GM12872 (cell line): ENCODE data around the gene ABLIM2.

Experiments
- TF ChIP-seq, protein P1 (sequence below): IDR thresholded peaks from 3 replicates; pipeline ENCODE4 v1.5.1; 2011; ENCODE audit warnings: low read depth, mild to moderate bottlenecking, low read length, moderate library complexity; ENCODE audit not compliant: insufficient read depth

The ABLIM2 gene

DNA sequence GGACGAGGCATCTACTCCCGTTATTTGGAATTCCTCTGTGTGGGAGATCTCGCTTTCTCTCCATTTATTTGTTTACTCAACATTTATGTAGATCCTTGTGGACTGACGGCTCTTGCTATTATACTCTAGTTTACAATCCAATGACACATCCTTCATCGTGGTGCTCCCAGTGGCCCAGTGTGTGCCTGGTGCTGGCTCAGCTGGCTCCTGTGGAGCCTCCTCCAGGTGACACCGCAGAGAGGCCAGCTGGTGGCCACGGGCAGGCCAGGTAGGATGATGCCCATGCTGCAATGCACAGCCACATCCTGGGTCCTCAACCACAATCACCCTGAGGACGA lies 134.9 kb downstream of the ABLIM2 start:
- TF ChIP-seq, protein P1, sequence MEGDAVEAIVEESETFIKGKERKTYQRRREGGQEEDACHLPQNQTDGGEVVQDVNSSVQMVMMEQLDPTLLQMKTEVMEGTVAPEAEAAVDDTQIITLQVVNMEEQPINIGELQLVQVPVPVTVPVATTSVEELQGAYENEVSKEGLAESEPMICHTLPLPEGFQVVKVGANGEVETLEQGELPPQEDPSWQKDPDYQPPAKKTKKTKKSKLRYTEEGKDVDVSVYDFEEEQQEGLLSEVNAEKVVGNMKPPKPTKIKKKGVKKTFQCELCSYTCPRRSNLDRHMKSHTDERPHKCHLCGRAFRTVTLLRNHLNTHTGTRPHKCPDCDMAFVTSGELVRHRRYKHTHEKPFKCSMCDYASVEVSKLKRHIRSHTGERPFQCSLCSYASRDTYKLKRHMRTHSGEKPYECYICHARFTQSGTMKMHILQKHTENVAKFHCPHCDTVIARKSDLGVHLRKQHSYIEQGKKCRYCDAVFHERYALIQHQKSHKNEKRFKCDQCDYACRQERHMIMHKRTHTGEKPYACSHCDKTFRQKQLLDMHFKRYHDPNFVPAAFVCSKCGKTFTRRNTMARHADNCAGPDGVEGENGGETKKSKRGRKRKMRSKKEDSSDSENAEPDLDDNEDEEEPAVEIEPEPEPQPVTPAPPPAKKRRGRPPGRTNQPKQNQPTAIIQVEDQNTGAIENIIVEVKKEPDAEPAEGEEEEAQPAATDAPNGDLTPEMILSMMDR: no peak

DNA sequence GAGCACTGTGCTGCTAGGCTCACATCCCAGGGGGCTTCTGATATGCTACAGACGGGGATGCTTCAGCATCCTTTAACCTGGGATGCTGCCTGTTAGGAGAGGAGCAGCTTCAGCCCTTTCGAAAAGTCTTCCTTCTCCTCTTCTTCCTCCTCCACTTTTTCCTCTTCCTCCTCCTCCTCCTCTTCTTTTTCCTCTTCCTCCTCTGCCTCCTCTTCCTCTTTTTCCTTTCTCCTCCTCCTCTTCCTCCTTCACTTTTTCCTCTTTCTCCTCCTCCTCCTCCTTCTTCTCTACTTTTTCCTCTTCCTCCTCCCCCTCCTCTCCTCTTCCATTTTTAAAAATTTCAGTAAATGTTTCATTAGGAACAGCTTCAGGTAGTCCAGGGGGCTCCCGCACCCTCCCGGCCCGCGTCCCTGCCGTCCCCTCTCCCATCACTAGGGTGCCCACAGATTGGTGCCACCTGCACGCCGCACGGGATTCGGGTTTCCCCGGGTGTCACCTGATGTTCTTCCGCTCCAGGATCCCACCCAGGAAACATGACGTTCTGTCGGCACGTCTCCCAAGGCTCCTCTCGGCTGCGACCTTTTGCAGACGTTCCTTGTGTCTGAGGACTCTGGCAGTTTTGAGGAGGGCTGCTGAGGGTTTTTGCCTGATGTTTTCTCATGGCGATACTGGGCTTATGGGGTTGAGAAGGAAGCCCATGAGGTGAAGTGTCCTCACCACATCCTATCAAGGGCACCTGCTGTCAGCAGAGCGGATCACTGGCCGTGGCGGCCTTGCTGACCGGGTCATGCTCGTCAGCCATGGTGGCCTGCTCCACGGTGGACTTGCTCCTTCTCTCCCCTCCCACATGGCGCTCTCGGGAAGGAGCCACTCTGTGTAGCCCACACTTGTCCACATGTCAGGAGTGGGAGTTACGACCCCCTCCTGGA lies 135.6 kb downstream of the ABLIM2 start:
- TF ChIP-seq, protein P1: no peak

DNA sequence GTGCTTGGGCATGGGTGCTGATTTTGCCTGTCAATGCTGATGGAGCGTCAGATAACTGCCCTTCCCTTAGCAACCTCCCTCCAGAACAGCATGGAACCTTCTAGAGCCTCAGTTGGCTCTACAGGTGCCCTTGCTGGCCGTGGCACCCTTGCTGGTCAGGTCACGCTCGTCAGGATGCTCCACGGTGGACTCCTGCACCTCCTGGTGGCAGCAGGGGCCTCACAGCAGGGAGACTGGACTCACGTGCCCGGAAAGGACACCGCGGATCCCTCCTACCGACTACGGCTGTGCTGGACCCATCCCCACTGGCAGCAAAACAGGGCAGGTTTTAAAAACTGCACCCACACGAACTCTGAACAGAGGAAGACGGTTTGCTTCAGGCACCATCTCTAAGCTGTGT lies 136.8 kb downstream of the ABLIM2 start:
- TF ChIP-seq, protein P1: no peak

DNA sequence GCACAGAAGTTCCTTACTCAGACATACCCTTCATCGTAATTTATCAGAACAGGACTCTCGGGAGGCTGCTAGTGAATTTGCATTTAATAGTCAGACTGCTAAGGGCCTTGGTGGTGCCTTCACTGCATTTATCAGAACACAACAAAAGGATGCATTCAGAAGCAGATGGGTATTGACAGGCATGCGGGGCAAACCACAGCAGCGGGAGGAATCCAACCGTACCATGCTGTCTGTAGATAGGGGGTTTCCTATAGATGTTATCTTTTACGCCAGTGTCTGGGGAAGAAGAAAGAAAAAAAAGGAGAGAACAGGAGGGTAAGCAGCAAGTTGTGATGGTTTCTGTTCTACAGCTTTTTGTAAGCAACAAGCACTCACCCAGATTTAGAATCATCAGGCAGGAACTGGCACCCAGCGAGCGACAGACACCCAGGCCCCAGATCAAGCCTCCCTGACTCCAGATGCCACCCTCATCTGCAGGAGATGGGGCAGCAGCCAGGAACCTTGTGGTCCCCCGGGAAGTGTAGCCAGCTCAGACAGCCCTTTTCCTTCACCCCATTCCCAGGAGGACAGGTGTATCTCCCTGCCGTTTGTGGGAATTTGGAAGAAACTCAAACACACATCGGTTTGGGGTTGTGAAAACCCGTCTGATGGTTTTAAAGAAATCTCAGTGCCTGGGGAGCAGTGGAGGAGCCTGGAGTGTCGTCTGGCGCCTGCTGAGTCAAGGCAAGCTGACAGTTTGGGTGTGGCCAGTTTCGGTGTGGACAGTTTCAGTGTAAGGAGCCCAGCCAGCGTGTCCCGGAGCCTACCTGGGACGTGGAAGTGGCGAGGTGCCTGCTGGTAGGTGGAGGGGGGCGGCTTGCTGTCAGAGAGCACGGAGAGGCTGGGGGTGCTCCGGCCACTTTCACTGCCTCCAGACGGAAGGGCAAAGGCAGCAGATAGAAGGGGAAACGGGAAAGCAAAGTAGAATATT lies 138.9 kb downstream of the ABLIM2 start:
- TF ChIP-seq, protein P1: no peak

DNA sequence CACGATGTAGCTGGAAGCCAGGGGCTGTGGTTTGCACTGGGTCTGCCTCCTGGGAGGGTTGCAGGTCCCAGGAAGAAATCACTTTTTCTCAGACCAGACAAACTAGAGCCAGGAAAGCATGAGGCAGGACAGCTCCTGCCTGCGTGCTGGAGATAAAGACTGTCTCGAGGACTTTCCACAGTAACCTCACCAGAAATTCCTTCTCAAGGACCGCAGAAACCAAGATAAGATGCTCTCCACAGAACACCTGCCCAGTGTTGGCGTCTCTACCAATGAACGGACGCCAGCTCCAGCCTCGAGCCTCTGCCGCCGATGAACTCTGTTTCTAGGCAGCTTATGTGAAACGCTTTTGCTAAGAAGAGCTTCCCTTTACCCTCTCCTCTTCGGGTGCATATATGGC lies 142.1 kb downstream of the ABLIM2 start:
- TF ChIP-seq, protein P1: no peak

DNA sequence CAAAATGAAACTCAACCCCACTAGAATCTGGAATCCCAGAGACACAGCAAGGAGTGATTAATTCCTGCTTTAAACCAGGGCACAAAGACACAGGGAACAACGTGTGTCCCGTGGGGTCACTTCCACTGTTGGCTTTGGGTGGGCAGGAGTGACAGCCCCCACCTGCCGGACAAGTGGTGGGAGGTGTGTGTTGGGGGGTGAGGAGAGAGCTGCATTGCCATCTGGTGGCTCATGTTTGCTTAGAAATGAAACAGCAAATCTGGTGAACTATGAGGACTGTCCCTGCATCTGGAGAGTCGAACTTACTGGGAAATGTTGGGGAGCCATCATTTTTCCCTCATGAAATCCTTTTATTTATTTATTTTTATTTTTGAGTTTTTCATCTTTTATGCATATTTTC lies 143.1 kb downstream of the ABLIM2 start:
- TF ChIP-seq, protein P1: 0 out of 3 replicates have a peak, but pooled peaks have one; percentile 19

DNA sequence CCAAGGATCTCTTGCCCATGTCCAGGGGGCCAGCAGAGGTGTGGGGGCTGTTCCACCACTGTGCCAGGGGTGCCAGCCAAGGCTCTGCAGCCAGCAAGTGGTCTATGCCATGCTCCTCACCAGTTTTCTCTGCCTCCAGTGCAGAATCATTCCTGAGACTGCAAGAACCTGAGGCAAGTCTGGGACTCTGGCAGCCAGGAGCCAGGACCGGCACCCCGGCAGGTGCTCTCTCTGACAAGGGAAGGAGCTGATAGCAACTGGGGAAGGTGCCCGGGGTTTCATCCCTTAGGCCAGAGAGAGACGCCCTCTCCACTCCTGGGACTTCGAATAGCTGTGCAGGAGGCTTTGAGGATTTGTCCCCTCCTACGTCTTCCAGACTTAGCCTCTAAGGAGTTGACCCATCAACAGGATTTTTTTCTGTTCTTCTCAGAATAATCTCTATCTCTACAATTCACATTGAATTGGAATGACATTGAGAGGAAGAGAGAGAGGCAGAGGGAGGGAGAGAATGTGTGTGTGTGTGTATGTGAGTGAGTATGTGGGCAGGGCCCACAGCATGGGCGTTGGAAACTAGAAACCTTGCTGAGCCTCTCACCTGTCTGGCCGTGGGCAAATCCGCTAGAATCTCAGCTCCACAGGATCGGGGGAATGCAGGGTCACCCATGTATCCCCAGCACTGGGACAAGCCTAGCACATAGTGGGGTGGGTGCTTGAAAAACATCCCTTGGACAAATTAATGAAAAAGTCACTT lies 144.5 kb downstream of the ABLIM2 start:
- TF ChIP-seq, protein P1: no peak
